Endometrial microvascular endothelial cells (primary cell): ENCODE data around the gene ELK1. TPM values are rescaled to one million over a fixed set of nuclear protein-coding genes. Genes with fewer than 3 reads are reported as not detected.
"Not testable (repeated sequence)": the region's sequence is repeated elsewhere in the genome, so short reads cannot be mapped to it uniquely, and the experiment has no call there.

Experiments used
- in situ Hi-C: cut with HindIII; loops from 2 replicates; pipeline ENCODE4 v1.10.0; 2017; ENCODE audit warnings: low sequenced_read_pairs, low pct_unique_long_range_greater_than_20kb; ENCODE audit errors: inconsistent ontology term
- total RNA-seq: library from RNA; depleted of rRNA; stranded (reverse); fragments of >200 nt; gene quantifications from one replicate; pipeline ENCODE4 v1.2.3, GENCODE V29; 2015; ENCODE audit errors: inconsistent ontology term

ELK1 gene
- total RNA-seq, 1 donor from 2014 or later = 32.8 TPM

- in situ Hi-C loops = no loop called here
These were observed 31.4 kb downstream of the ELK1 start for GRCh38 chrX:47618923-47619485.

DNA sequence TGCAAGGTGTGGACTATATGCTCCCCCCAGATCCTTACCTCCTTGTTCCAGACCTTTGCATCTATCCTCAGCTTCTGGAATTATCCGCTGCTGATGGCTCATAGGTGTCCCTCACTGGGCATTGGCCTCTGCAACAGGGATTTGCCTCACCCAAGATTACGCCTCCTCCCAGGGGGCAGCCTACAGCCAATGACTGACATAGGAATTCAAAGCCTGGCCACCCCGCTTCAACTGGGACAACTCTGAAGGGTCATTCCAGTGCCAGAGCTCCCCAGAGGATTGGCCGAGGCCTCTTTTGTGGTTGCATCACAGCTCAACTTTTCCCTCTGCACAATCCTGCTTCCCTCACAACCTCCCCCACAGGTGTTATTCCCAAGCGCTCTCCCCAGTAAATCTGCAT is 35.7 kb downstream of the ELK1 start:
- in situ Hi-C loops = no loop called here

DNA sequence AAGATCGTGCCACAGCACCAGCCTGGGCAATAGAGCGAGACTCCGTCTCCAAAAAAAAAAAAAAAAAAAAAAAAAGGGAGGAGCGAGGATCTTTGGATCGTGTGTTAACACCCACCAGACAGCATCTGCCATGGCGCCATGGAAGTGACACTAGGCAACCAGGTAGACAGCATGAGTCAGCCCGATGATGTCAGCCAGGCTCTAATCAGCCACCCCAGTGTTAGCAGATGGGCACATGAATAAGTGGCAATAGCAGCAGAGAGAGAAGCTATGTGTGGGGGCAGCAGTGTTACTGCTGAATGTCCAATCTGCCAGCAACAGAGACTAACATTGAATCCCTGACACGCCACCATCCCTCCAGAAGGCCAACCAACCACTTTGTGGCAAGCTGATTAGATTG is 37.3 kb downstream of the ELK1 start:
- in situ Hi-C loops = no loop called here

- in situ Hi-C loops = no loop called here
These were observed 37.9 kb downstream of the ELK1 start for GRCh38 chrX:47612418-47612817.

GRCh38 chrX:47611926-47612325 is 38.4 kb downstream of the ELK1 start:
- in situ Hi-C loops = no loop called here

DNA sequence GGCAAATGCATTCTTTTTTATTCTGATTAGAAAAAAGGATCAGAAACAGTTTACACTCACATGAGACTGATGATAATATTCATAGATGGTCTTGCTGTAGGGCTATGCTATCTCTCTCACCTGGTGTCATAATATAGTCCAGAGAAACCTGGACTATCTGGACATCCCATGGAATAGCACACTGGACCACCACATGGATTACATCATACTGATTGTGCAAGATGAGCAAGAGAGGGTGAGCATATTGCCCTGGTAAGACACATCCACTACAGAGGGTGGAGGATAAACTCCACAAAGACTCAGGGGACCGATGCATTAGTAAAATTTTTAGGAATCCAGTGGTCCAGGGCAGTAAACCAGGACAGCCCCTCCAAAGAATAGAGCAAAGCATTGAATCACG is 38.9 kb downstream of the ELK1 start:
- in situ Hi-C loops = no loop called here

GRCh38 chrX:47610511-47610910 is 39.9 kb downstream of the ELK1 start:
- in situ Hi-C loops = no loop called here

- in situ Hi-C loops = no loop called here
These were observed 42.1 kb downstream of the ELK1 start for GRCh38 chrX:47608130-47608810.

- in situ Hi-C loops = no loop called here
These were observed 43.3 kb downstream of the ELK1 start for GRCh38 chrX:47607091-47607490.

GRCh38 chrX:47605024-47605423 is 45.3 kb downstream of the ELK1 start:
- in situ Hi-C loops = no loop called here

GRCh38 chrX:47603125-47603524 is 47.2 kb downstream of the ELK1 start:
- in situ Hi-C loops = not testable (repeated sequence)

DNA sequence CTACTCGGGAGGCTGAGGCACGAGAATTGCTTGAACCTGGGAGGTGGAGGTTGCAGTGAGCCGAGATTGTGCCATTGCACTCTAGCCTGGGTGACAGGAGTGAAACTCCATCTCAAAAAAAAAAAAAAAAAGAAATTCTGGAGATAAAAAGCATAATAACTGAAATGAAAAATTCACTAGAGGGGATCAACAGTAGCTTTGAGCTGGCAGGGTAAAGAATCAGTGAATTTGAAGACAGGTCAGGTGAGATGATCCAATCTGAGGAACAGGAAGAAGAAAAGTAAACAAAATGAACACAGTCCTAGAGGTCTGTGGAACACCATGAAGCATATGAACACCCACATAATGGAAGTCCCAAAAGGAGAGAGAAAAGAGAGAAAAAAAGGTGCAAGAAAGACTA is 53.1 kb downstream of the ELK1 start:
- in situ Hi-C loops = no loop called here

DNA sequence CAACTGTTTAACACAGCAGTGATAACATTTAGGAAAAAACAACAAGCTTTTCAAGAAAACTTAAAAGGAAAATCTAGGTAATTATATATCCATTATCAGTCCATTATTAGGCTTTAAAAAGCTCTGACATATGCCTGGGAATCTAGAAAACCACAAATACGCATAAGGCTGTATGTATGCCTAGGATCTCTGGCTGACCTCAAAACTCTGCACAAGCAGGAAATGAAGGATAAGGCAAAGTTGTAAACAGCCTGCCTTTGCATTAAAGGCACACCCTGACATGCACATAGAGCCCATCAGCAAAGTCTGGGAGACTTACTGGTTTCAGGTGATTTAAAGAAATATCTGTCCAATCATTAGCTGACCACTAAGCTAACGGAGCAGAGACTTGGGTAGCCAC is 54.1 kb downstream of the ELK1 start:
- in situ Hi-C loops = no loop called here

GRCh38 chrX:47595716-47596251 is 54.6 kb downstream of the ELK1 start:
- in situ Hi-C loops = no loop called here

- in situ Hi-C loops = no loop called here
These were observed 56.8 kb downstream of the ELK1 start for GRCh38 chrX:47593522-47593921.

DNA sequence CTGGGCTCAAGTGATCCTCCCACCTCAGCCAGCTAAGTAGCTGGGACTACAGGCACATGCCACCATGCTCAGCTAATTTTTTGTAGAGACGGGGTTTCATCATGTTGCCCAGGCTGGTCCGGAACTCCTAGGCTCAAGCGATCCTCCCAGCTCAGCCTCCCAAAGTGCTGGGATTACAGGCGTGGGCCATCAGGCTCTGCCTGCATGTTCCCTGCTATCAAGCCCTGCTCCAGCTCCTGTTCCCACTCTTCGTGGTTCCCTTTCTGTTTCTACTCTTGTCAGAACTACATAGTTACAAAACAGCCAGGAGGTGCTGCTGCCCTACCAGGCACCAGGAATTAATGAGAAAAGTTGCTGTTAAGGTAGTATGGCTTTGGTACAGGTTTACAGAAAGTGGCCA is 59.4 kb downstream of the ELK1 start:
- in situ Hi-C loops = no loop called here

- in situ Hi-C loops = no loop called here
These were observed 62.2 kb downstream of the ELK1 start for GRCh38 chrX:47587906-47588735.

- in situ Hi-C loops = no loop called here
These were observed 63.1 kb downstream of the ELK1 start for GRCh38 chrX:47587091-47587891.
